ENCODE results near the gene EXO5. TPM values are rescaled to one million over a fixed set of nuclear protein-coding genes. Genes with fewer than 3 reads are reported as not detected.

The EXO5 gene
- polyA plus RNA-seq, 1 donor from 2014 or later, result 14.1 TPM

DNA sequence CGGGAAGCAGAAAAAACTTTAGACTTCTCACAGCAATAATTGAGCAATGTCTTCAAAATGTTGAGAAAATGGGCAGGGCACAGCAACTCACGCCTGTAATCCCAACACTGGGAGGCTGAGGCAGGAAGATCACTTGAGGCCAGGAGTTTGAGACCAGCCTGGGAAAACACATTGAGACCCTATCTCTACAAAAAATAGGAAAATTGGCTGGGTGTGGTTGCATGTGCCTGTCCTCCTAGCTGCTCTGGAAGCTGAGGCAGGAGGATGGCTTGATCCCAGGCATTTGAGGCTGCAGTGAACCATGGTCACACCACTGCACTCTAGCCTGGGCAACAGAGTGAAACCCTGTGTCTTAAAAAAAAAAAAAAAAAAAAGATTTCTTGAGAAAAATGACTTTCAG lies 39.2 kb upstream of the EXO5 start:
- Histone ChIP-seq H3K27me3 (ENCODE audit: insufficient read depth, low read depth, low read length) (no peaks in the 10 kb centered on the region), H3K9me2 (ENCODE audit: insufficient read depth, low read length) (no peaks in the 10 kb centered on the region), H3K36me3 (ENCODE audit: insufficient read depth, low read length) (peaks cover 45% of the 10 kb centered on the region), H3K9me3 (ENCODE audit: low read length) (peaks cover 46% of the 10 kb centered on the region), H3K4me3 (ENCODE audit: low read length) (no peak overlapping the region), H3K79me2 (replicated peaks; ENCODE audit: insufficient read depth, low read length) (no peaks in the 10 kb centered on the region), H4K20me1 (ENCODE audit: insufficient read depth) (no peaks in the 10 kb centered on the region), H3F3A (ENCODE audit: insufficient read depth, low read length, poor library complexity, severe bottlenecking) (no peaks in the 10 kb centered on the region), H3K9ac (ENCODE audit: low read length) (no peak overlapping the region), H3K4me2 (ENCODE audit: low read length) (no peak overlapping the region), H3K27ac (ENCODE audit: low read length) (no peak overlapping the region), H2AFZ (ENCODE audit: low read depth, low read length) (no peak overlapping the region)
- TF ChIP-seq, protein P1, sequence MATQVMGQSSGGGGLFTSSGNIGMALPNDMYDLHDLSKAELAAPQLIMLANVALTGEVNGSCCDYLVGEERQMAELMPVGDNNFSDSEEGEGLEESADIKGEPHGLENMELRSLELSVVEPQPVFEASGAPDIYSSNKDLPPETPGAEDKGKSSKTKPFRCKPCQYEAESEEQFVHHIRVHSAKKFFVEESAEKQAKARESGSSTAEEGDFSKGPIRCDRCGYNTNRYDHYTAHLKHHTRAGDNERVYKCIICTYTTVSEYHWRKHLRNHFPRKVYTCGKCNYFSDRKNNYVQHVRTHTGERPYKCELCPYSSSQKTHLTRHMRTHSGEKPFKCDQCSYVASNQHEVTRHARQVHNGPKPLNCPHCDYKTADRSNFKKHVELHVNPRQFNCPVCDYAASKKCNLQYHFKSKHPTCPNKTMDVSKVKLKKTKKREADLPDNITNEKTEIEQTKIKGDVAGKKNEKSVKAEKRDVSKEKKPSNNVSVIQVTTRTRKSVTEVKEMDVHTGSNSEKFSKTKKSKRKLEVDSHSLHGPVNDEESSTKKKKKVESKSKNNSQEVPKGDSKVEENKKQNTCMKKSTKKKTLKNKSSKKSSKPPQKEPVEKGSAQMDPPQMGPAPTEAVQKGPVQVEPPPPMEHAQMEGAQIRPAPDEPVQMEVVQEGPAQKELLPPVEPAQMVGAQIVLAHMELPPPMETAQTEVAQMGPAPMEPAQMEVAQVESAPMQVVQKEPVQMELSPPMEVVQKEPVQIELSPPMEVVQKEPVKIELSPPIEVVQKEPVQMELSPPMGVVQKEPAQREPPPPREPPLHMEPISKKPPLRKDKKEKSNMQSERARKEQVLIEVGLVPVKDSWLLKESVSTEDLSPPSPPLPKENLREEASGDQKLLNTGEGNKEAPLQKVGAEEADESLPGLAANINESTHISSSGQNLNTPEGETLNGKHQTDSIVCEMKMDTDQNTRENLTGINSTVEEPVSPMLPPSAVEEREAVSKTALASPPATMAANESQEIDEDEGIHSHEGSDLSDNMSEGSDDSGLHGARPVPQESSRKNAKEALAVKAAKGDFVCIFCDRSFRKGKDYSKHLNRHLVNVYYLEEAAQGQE (IDR thresholded peaks at IDR 0.05; ENCODE audit: borderline replicate concordance), result no peak
- no peak for TF ChIP-seq POLR2AphosphoS5 (IDR thresholded peaks at IDR 0.05)
- no peak for TF ChIP-seq EZH2 (IDR thresholded peaks at IDR 0.05; ENCODE audit: borderline replicate concordance, insufficient read depth, low read length, poor library complexity, severe bottlenecking)

DNA sequence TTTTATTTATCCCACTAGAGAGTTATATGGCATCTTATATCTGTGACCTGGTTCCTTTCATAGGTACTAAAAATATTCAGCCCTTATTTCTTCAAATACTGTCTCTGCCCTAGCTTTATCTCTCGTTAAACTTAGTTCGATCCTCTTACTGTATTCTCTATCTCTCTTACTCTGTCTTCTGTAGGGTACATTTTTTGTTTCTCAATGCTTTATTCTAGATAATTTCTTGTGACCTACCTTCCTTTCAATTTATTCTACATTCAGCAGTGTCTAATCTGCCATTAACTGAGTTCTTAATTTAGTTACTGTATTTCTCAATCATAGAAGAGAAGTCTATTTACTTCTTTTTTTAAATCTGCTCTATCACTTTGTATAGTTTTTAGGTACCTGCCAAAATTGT lies 33.3 kb upstream of the EXO5 start:
- Histone ChIP-seq H3K9me3 (ENCODE audit: low read length) (peaks cover 3% of the 10 kb centered on the region), H4K20me1 (ENCODE audit: insufficient read depth) (no peaks in the 10 kb centered on the region), H3K27ac (ENCODE audit: low read length) (no peak overlapping the region), H3K4me2 (ENCODE audit: low read length) (no peak overlapping the region), H3K79me2 (replicated peaks; ENCODE audit: insufficient read depth, low read length) (no peaks in the 10 kb centered on the region), H3F3A (ENCODE audit: insufficient read depth, low read length, poor library complexity, severe bottlenecking) (no peaks in the 10 kb centered on the region), H3K27me3 (ENCODE audit: insufficient read depth, low read depth, low read length) (no peaks in the 10 kb centered on the region), H3K9me2 (ENCODE audit: insufficient read depth, low read length) (no peaks in the 10 kb centered on the region), H3K4me3 (ENCODE audit: low read length) (no peak overlapping the region), H3K9ac (ENCODE audit: low read length) (no peak overlapping the region), H2AFZ (ENCODE audit: low read depth, low read length) (no peak overlapping the region), H3K36me3 (ENCODE audit: insufficient read depth, low read length) (no peaks in the 10 kb centered on the region)
- no peak for TF ChIP-seq RAD21 (conservative IDR thresholded peaks at IDR 0.05)

DNA sequence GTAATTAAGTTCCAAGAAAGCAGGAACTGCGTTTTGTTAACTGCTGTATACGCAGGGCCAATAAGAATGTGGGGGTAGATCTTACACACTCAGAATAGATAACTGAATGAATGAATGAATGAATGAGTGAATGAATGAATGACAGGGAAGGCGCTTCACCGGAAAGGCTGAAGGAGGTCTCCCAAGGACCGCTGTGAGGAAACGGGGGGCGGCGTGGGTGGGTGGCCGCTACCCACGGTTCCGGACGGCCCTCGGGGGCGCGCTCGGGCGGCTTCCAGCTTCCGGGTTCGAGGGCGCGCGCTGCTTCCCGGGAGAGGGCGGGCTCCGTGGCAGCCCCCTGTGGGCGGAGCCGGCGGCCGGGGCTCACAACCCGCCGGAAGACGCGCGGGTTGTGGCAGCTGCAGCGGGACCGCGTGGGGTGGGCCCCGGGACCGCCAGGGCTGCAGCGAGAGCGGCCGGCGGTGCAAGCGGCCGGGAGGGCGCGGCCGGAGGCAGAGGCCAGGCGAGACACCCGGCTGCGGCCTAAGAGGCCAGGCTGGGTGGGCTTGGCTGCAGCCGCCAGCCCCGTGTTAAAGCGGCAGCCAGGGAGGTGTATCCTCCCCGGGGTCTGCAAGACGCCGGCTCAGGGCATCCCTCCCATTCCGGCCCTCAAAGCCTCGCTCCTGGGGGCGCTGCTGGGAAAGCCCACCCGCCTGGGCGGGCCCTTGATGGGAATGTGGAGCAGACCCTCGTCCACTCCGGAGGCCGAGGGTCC lies 31.5 kb upstream of the EXO5 start, which contains the start of gene ZFP69:
ZFP69 (plus strand) TSS at position 367 of the 754 bp plus-strand sequence. CDS start 2,072 bp downstream, outside the sequence.
- H3K4me2 ChIP-seq (ENCODE audit: low read length), result peak within 1 kb of the TSS; percentile 57
- peak within 1 kb of the TSS; percentile 70 for H3K9ac ChIP-seq (ENCODE audit: low read length)
- H4K20me1 ChIP-seq (ENCODE audit: insufficient read depth), result no peaks in the 10 kb centered on the region

More for the DNA sequence above, 31.5 kb upstream of the EXO5 start, which contains the start of gene ZFP69:
- H3K9me3 ChIP-seq (ENCODE audit: low read length), result peaks cover 3% of the 10 kb centered on the region
- H3K79me2 ChIP-seq (replicated peaks; ENCODE audit: insufficient read depth, low read length), result no peaks in the 10 kb centered on the region
- H3K9me2 ChIP-seq (ENCODE audit: insufficient read depth, low read length), result no peaks in the 10 kb centered on the region
- peak within 1 kb of the TSS; percentile 74 for H3K4me3 ChIP-seq (ENCODE audit: low read length)
- H2AFZ ChIP-seq (ENCODE audit: low read depth, low read length), result peak within 1 kb of the TSS; percentile 66
- TF ChIP-seq MXI1 (conservative IDR thresholded peaks at IDR 0.05; ENCODE audit: poor library complexity, severe bottlenecking), result peak; percentile 82
- TF ChIP-seq, protein P1 (IDR thresholded peaks at IDR 0.05; ENCODE audit: borderline replicate concordance), result no peak
- TF ChIP-seq TAF1 (IDR thresholded peaks at IDR 0.05; ENCODE audit: low read depth), result peak; percentile 33
- peak; percentile 23 for TF ChIP-seq EP300 (conservative IDR thresholded peaks at IDR 0.05; ENCODE audit: poor library complexity, severe bottlenecking)
- peak; percentile 20 for TF ChIP-seq SMC3 (conservative IDR thresholded peaks at IDR 0.05; ENCODE audit: poor library complexity)
- peak; percentile 54 for TF ChIP-seq POLR2AphosphoS5 (IDR thresholded peaks at IDR 0.05)
- TF ChIP-seq EZH2 (IDR thresholded peaks at IDR 0.05; ENCODE audit: borderline replicate concordance, insufficient read depth, low read length, poor library complexity, severe bottlenecking), result no peak
- peak; percentile 24 for TF ChIP-seq RAD21 (conservative IDR thresholded peaks at IDR 0.05)
- TF ChIP-seq, protein P2, sequence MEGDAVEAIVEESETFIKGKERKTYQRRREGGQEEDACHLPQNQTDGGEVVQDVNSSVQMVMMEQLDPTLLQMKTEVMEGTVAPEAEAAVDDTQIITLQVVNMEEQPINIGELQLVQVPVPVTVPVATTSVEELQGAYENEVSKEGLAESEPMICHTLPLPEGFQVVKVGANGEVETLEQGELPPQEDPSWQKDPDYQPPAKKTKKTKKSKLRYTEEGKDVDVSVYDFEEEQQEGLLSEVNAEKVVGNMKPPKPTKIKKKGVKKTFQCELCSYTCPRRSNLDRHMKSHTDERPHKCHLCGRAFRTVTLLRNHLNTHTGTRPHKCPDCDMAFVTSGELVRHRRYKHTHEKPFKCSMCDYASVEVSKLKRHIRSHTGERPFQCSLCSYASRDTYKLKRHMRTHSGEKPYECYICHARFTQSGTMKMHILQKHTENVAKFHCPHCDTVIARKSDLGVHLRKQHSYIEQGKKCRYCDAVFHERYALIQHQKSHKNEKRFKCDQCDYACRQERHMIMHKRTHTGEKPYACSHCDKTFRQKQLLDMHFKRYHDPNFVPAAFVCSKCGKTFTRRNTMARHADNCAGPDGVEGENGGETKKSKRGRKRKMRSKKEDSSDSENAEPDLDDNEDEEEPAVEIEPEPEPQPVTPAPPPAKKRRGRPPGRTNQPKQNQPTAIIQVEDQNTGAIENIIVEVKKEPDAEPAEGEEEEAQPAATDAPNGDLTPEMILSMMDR (IDR thresholded peaks at IDR 0.05; ENCODE audit: poor library complexity, severe bottlenecking), result peak; percentile 22
- no peaks in the 10 kb centered on the region for H3K36me3 ChIP-seq (ENCODE audit: insufficient read depth, low read length)
- no peaks in the 10 kb centered on the region for H3F3A ChIP-seq (ENCODE audit: insufficient read depth, low read length, poor library complexity, severe bottlenecking)
- no peaks in the 10 kb centered on the region for H3K27me3 ChIP-seq (ENCODE audit: insufficient read depth, low read depth, low read length)
- H3K27ac ChIP-seq (ENCODE audit: low read length), result peak within 1 kb of the TSS; percentile 38

Data from neural cell (in vitro differentiated cells).